Measurements from ENCODE around the gene IFNLR1.

DNA sequence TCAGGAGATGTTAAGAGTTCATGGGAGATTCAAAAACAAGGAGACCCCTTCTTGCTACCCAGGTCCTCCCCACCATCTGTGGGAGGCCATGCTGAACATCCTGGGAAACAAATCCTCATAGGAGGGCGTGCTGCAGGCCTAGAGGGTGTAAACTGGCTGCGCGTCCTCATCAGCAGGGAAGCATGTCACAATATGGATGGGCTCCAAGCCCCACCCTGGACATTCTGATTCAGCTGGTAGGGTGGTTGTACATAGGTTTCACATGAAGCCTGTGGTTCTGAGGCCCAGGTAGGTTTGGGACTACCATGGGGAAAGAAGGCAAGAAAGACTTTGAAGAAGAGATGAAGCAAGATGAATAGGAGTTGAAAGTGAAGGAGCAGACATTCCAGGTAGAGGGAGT, 44.6 kb upstream of the IFNLR1 start:
- TF ChIP-seq POLR2A (IDR thresholded peaks at IDR 0.05) = no peak
- TF ChIP-seq, protein P1, sequence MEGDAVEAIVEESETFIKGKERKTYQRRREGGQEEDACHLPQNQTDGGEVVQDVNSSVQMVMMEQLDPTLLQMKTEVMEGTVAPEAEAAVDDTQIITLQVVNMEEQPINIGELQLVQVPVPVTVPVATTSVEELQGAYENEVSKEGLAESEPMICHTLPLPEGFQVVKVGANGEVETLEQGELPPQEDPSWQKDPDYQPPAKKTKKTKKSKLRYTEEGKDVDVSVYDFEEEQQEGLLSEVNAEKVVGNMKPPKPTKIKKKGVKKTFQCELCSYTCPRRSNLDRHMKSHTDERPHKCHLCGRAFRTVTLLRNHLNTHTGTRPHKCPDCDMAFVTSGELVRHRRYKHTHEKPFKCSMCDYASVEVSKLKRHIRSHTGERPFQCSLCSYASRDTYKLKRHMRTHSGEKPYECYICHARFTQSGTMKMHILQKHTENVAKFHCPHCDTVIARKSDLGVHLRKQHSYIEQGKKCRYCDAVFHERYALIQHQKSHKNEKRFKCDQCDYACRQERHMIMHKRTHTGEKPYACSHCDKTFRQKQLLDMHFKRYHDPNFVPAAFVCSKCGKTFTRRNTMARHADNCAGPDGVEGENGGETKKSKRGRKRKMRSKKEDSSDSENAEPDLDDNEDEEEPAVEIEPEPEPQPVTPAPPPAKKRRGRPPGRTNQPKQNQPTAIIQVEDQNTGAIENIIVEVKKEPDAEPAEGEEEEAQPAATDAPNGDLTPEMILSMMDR (IDR thresholded peaks at IDR 0.05) = no peak

All from Peyer's patch (tissue), 4 donors.